ENCODE data around the gene SLC26A9.

GRCh38 chr1:205976708-205977401, 33.6 kb upstream of the SLC26A9 start:
- no peak for TF ChIP-seq EZH2 (IDR thresholded peaks at IDR 0.05; ENCODE audit: low read depth)
- TF ChIP-seq, protein P1, sequence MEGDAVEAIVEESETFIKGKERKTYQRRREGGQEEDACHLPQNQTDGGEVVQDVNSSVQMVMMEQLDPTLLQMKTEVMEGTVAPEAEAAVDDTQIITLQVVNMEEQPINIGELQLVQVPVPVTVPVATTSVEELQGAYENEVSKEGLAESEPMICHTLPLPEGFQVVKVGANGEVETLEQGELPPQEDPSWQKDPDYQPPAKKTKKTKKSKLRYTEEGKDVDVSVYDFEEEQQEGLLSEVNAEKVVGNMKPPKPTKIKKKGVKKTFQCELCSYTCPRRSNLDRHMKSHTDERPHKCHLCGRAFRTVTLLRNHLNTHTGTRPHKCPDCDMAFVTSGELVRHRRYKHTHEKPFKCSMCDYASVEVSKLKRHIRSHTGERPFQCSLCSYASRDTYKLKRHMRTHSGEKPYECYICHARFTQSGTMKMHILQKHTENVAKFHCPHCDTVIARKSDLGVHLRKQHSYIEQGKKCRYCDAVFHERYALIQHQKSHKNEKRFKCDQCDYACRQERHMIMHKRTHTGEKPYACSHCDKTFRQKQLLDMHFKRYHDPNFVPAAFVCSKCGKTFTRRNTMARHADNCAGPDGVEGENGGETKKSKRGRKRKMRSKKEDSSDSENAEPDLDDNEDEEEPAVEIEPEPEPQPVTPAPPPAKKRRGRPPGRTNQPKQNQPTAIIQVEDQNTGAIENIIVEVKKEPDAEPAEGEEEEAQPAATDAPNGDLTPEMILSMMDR (conservative IDR thresholded peaks at IDR 0.05): no peak
